Stimulated activated memory B cell treated with anti-CD40 and anti-IgM and Interleukin-4, amounts not matched to agents 10 μg/mL and 1 μg/mL and 100 μg/mL, for 72 hours (primary cell): ENCODE data around the gene CHIC2.
"Not testable (repeated sequence)": the region's sequence is repeated elsewhere in the genome, so short reads cannot be mapped to it uniquely, and the experiment has no call there.

ENCODE experiments used
- ATAC-seq: fragments of 150-1000 bp; cut with Tn5 transposase; 2 replicates; pipeline ENCODE4 v1.10.0; 2021
- H3K27ac Mint-ChIP-seq: one replicate; pipeline ENCODE4 v1.8.0; 2022; ENCODE audit warnings: mild to moderate bottlenecking, mixed read lengths
- H3K27me3 Mint-ChIP-seq: one replicate; pipeline ENCODE4 v1.8.0; 2022; ENCODE audit warnings: mixed read lengths
- H3K36me3 Mint-ChIP-seq: one replicate; pipeline ENCODE4 v1.8.0; 2022; ENCODE audit warnings: mixed read lengths
- H3K4me1 Mint-ChIP-seq: one replicate; pipeline ENCODE4 v1.8.0; 2022; ENCODE audit warnings: mixed read lengths
- H3K4me3 Mint-ChIP-seq: one replicate; pipeline ENCODE4 v1.8.0; 2022; ENCODE audit warnings: mild to moderate bottlenecking, moderate library complexity, mixed read lengths
- H3K9me3 Mint-ChIP-seq: one replicate; pipeline ENCODE4 v1.8.0; 2022; ENCODE audit warnings: mixed read lengths

The CHIC2 gene

GRCh38 chr4:54064317-54065111 is at the start of gene CHIC2:
Gene CHIC2 (minus strand): TSS chr4:54064605. CDS start chr4:54064300, 305 bp downstream.
- H3K4me1 Mint-ChIP-seq, result peaks cover 45% of the 10 kb centered on the region
- no peaks in the 10 kb centered on the region for H3K9me3 Mint-ChIP-seq
- peak within 1 kb of the TSS; percentile 90 for H3K4me3 Mint-ChIP-seq
- no peaks in the 10 kb centered on the region for H3K27me3 Mint-ChIP-seq
- peak; percentile 96 for ATAC-seq
- H3K36me3 Mint-ChIP-seq, result peaks cover 6% of the 10 kb centered on the region
- H3K27ac Mint-ChIP-seq, result peak within 1 kb of the TSS; percentile 96

DNA sequence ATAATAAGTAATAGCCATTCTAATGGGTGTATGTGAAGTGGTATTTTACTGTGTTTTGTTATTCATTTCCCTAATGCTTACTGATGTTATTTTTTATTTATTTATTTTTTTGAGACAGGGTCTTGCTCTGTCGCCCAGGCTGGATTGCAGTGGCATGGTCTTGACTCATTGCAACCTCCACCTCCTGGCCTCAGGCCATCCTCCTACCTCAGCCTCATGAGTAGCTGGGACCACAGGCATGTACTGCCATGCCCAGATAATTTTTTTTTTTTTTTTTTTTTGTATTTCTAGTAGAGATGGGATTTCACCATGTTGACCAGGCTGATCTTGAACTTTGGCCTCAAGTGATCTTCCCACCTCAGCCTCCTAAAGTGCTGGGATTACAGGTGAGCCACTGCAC is 48.8 kb upstream of the CHIC2 start:
- not testable (repeated sequence) for ATAC-seq, H3K27ac Mint-ChIP-seq, H3K4me3 Mint-ChIP-seq, H3K36me3 Mint-ChIP-seq, H3K9me3 Mint-ChIP-seq
- Mint-ChIP-seq H3K4me1 (peaks cover 18% of the 10 kb centered on the region), H3K27me3 (peaks cover 59% of the 10 kb centered on the region)

DNA sequence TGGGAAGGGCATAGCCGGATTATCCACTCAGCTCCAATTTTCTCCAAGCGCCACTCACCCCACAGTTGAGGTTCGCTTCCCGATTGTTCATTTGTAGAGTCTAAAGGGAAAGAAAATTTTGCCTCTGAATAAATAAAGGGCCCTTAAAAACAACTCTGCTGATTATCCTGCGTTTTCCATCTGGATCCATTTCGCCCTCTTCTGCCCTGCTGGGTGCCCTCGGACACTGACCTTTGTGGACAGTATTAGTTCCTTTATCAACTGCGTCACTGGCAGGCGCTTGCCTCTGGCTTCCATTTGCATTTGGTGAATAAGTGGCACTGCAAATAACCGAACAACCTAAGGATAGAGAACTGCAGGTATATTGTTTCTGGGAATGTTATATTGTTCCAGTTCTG is 45.6 kb upstream of the CHIC2 start:
- Mint-ChIP-seq H3K27me3 (peaks cover 76% of the 10 kb centered on the region), H3K4me3 (peak overlapping the region; percentile 21), H3K36me3 (no peaks in the 10 kb centered on the region), H3K27ac (no peak overlapping the region), H3K4me1 (peaks cover 27% of the 10 kb centered on the region), H3K9me3 (no peaks in the 10 kb centered on the region)
- no peak for ATAC-seq

GRCh38 chr4:54109241-54110018 is 45.0 kb upstream of the CHIC2 start:
- ATAC-seq, result no peak
- no peak overlapping the region for H3K27ac Mint-ChIP-seq

GRCh38 chr4:54107951-54108748 is 43.7 kb upstream of the CHIC2 start:
- H3K27ac Mint-ChIP-seq, result no peak overlapping the region
- no peaks in the 10 kb centered on the region for H3K9me3 Mint-ChIP-seq
- H3K36me3 Mint-ChIP-seq, result no peaks in the 10 kb centered on the region
- peaks cover 35% of the 10 kb centered on the region for H3K4me1 Mint-ChIP-seq
- H3K4me3 Mint-ChIP-seq, result peak overlapping the region; percentile 64
- ATAC-seq, result no peak
- peaks cover 82% of the 10 kb centered on the region for H3K27me3 Mint-ChIP-seq

More at GRCh38 chr4:54109241-54110018, 45.0 kb upstream of the CHIC2 start:
- Mint-ChIP-seq H3K4me1 (peaks cover 33% of the 10 kb centered on the region), H3K9me3 (no peaks in the 10 kb centered on the region), H3K36me3 (no peaks in the 10 kb centered on the region), H3K27me3 (peaks cover 78% of the 10 kb centered on the region), H3K4me3 (no peak overlapping the region)

DNA sequence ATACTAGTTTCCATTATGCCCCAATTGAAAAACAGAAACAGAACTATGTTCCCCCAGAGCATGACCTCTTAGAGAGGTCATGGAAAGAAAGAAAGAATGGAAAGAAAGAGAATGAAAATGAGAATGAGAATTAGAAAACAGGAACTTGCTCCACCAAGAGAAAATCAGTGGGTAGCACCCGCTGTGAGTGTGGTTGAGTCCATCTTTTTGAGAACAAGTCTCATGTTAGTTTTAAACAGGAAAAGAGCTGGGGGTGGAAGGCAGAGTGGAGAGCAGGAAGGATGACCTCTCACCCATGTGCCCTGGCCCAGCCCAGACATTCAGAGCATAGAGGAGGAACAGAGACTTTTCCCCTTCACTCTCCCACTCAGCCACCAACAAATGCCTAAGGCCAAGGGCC is 40.5 kb upstream of the CHIC2 start:
- H3K27me3 Mint-ChIP-seq, result peaks cover 96% of the 10 kb centered on the region
- no peak overlapping the region for H3K27ac Mint-ChIP-seq
- H3K4me1 Mint-ChIP-seq, result peaks cover 55% of the 10 kb centered on the region
- no peak overlapping the region for H3K4me3 Mint-ChIP-seq
- no peaks in the 10 kb centered on the region for H3K9me3 Mint-ChIP-seq
- peak; percentile 27 for ATAC-seq
- no peaks in the 10 kb centered on the region for H3K36me3 Mint-ChIP-seq

- Mint-ChIP-seq H3K4me3 (no peak overlapping the region), H3K36me3 (no peaks in the 10 kb centered on the region), H3K27ac (no peak overlapping the region), H3K9me3 (no peaks in the 10 kb centered on the region), H3K27me3 (peaks cover 96% of the 10 kb centered on the region), H3K4me1 (peaks cover 57% of the 10 kb centered on the region)
- ATAC-seq, result no peak
Measured at GRCh38 chr4:54103190-54103574, 38.8 kb upstream of the CHIC2 start.

GRCh38 chr4:54102531-54103106 is 38.2 kb upstream of the CHIC2 start:
- Mint-ChIP-seq H3K27me3 (peaks cover 96% of the 10 kb centered on the region), H3K4me1 (peaks cover 54% of the 10 kb centered on the region), H3K9me3 (no peaks in the 10 kb centered on the region), H3K27ac (no peak overlapping the region), H3K4me3 (no peak overlapping the region), H3K36me3 (no peaks in the 10 kb centered on the region)
- no peak for ATAC-seq

DNA sequence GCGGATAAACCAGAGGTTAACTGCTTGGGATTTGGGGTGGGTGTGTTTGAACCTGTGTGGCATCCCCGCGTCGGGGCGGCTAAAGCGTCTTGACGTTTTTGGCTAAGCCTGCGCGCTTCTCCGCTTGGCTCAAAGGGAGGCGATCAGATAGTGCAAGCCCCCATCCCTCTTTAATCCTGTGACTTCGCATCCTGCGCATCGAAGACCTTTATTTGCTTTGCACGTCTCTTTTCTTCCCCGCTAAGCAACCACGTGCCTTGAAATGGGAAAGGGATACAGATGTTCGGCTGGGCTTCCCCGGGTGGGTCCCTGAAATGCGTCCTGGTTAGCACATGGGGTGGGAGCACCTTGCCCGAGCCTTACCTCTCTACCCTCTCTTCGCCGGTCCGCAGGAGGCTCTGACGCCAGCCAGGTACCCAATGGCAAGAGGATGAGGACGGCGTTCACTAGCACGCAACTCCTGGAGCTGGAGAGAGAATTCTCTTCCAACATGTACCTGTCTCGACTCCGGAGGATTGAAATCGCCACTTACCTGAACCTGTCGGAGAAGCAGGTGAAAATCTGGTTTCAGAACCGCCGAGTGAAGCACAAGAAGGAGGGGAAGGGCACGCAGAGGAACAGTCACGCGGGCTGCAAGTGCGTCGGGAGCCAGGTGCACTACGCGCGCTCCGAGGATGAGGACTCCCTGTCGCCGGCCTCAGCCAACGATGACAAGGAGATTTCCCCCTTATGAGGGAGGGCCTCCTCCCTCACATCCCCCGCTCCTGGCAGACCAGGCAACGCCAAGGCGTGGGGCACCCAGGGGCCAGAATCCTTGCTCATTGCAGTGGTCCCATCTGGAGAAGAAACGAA is 37.0 kb upstream of the CHIC2 start:
- Mint-ChIP-seq H3K4me3 (peak overlapping the region; percentile 43), H3K27me3 (peaks cover 96% of the 10 kb centered on the region), H3K4me1 (peaks cover 54% of the 10 kb centered on the region), H3K36me3 (no peaks in the 10 kb centered on the region), H3K27ac (no peak overlapping the region), H3K9me3 (no peaks in the 10 kb centered on the region)
- no peak for ATAC-seq

DNA sequence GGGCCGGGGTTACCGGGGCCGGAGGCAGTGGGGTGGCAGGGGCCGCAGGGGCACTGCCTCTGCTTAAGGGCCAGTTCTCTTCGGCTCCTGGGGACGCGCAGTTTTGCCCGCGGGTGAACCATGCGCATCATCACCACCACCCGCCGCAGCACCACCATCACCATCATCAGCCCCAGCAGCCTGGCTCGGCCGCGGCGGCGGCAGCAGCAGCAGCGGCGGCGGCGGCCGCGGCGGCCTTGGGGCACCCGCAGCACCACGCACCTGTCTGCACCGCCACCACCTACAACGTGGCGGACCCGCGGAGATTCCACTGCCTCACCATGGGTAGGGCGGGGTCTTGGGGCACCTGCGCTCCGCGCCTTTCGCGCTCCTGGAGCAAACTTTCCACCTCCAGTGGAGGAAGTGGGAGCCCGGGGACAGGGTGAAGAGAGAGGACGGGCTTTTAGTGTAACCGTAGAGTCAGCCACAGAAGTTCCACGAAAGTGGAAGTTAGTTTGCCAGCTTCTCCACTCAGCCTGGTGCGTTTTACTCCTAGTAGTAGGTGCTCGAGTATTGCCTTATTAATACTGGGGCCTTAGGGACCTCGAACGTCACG is 36.3 kb upstream of the CHIC2 start:
- peaks cover 57% of the 10 kb centered on the region for H3K4me1 Mint-ChIP-seq
- H3K4me3 Mint-ChIP-seq, result peak overlapping the region; percentile 52
- peaks cover 98% of the 10 kb centered on the region for H3K27me3 Mint-ChIP-seq
- no peak overlapping the region for H3K27ac Mint-ChIP-seq
- peak; percentile 25 for ATAC-seq
- H3K9me3 Mint-ChIP-seq, result no peaks in the 10 kb centered on the region
- H3K36me3 Mint-ChIP-seq, result no peaks in the 10 kb centered on the region

DNA sequence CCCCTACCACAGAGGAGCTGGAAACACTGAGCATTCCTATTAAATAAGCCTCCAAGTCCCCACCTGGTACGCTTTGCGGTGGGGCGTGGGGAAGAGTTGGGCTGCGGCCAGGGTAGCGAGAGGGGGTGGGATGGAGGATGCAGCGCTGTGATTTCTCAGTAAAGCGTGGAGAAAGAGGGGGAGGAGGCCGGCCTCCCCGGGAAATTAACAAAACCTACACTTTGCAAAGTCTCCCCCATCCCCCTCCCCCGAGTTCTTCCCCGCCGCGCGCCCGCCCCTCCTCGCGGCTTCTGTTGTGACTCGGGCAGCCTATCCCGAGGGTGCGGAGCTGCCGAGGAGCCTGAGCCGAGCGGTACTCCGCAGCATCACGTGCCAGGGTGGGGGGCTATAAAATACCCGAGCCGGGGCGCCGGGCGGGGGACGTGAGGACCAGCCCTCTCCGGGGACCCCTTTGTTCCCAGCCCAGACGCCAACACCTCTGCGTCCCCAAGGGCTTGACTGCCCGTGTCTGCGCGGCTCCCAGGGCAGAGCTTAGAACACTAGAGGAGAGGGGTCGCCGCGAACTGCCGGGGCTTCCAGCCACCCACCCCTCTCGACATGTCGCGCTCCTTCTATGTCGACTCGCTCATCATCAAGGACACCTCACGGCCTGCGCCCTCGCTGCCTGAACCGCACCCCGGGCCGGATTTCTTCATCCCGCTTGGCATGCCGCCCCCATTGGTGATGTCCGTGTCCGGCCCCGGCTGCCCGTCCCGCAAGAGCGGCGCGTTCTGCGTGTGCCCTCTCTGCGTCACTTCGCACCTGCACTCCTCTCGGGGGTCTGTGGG is 35.6 kb upstream of the CHIC2 start, which contains the start of gene GSX2:
TSS of gene GSX2 (plus strand) at position 416 of the 827 bp plus-strand sequence. CDS start at position 598, 182 bp downstream.
- Mint-ChIP-seq H3K4me3 (peak within 1 kb of the TSS; percentile 52), H3K9me3 (no peaks in the 10 kb centered on the region), H3K27me3 (peaks cover 98% of the 10 kb centered on the region), H3K36me3 (no peaks in the 10 kb centered on the region), H3K4me1 (peaks cover 55% of the 10 kb centered on the region), H3K27ac (no peak within 1 kb of the TSS)
- ATAC-seq, result no peak

- Mint-ChIP-seq H3K4me1 (peaks cover 50% of the 10 kb centered on the region), H3K27me3 (peaks cover 98% of the 10 kb centered on the region), H3K9me3 (no peaks in the 10 kb centered on the region), H3K27ac (no peak overlapping the region), H3K4me3 (peak overlapping the region; percentile 45), H3K36me3 (no peaks in the 10 kb centered on the region)
- ATAC-seq, result no peak
Measured at GRCh38 chr4:54099287-54099747, 34.9 kb upstream of the CHIC2 start.

- Mint-ChIP-seq H3K4me3 (no peak overlapping the region), H3K9me3 (no peaks in the 10 kb centered on the region), H3K36me3 (no peaks in the 10 kb centered on the region), H3K27ac (no peak overlapping the region), H3K4me1 (peaks cover 57% of the 10 kb centered on the region), H3K27me3 (peaks cover 98% of the 10 kb centered on the region)
- ATAC-seq, result no peak
Measured at GRCh38 chr4:54098375-54098774, 34.0 kb upstream of the CHIC2 start.
